NCI-H526 (cell line): ENCODE results near the gene AKAP12.

ENCODE experiments used
- DNase-seq, 2 experiments: peaks; one replicate each; lab custom pipeline; 2025; lab: John Stamatoyannopoulos, UW

AKAP12 gene, protein sequence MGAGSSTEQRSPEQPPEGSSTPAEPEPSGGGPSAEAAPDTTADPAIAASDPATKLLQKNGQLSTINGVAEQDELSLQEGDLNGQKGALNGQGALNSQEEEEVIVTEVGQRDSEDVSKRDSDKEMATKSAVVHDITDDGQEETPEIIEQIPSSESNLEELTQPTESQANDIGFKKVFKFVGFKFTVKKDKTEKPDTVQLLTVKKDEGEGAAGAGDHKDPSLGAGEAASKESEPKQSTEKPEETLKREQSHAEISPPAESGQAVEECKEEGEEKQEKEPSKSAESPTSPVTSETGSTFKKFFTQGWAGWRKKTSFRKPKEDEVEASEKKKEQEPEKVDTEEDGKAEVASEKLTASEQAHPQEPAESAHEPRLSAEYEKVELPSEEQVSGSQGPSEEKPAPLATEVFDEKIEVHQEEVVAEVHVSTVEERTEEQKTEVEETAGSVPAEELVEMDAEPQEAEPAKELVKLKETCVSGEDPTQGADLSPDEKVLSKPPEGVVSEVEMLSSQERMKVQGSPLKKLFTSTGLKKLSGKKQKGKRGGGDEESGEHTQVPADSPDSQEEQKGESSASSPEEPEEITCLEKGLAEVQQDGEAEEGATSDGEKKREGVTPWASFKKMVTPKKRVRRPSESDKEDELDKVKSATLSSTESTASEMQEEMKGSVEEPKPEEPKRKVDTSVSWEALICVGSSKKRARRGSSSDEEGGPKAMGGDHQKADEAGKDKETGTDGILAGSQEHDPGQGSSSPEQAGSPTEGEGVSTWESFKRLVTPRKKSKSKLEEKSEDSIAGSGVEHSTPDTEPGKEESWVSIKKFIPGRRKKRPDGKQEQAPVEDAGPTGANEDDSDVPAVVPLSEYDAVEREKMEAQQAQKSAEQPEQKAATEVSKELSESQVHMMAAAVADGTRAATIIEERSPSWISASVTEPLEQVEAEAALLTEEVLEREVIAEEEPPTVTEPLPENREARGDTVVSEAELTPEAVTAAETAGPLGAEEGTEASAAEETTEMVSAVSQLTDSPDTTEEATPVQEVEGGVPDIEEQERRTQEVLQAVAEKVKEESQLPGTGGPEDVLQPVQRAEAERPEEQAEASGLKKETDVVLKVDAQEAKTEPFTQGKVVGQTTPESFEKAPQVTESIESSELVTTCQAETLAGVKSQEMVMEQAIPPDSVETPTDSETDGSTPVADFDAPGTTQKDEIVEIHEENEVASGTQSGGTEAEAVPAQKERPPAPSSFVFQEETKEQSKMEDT (N-terminal part only)

GRCh38 chr6:151239603-151240035 is at the start of gene AKAP12:
Gene AKAP12 (plus strand): TSS chr6:151239967. CDS start chr6:151240563, 596 bp downstream.
- DNase-seq: no peak

DNA sequence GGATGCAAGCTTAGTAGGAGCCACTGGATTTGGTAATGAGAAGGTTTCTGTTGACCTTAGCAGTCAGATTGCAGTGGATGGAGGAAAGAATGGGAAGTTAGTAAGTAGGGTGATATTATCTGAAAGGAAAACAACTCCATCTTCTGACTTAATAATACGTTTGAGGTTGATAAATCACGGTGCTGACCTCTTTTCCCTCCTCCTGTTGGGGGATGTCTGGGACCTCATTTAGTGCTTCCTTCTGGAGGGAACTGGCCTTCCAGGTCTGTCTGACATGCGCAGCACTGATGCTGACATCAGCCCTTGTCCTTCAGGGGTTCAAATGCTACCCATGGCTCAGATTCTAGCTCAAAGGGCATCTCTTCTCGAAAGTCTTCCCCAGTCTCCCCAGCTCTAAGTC is 48.2 kb upstream of the AKAP12 start:
- DNase-seq: no peak

DNA sequence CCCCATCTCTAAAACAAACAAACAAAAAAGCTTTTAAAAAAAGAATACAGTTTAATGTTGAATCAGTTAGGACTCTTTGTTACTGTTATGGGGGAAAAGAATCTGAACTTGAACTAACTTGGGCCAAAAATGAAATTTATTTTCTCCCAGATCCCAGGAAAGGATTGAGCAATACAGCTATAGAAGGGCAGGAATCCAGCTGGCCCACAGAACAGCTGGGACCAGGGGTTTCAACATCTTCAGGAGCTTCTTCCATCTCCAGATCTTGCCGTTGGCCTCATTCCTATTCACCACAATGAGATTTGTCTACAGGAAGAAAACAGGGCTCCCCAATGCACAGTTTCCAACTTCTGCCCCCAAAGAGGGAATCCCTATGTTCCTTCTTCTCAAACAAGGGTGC is 43.2 kb upstream of the AKAP12 start:
- no peak for DNase-seq

GRCh38 chr6:151197556-151197955 is 42.2 kb upstream of the AKAP12 start:
- no peak for DNase-seq

DNA sequence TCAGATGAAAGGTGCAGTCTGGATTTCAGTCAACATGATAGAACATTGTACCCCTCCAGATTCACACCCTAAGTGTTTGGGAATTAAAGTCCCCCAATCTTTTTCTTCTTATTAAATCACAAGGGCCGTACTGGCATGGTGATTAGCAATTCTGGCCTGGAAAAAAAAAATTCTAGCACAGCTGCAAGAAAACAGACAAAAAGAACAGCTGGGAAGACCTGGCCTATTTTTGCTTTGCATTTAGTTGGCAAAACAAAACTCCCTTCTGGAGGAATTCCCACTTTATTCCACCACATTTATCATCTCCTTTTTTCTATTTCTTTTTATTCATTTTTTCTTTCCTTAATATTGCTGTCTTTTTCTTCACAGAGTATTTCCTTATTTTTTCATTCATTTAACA is 39.8 kb upstream of the AKAP12 start:
- DNase-seq: no peak

- DNase-seq: no peak
These were observed 33.8 kb upstream of the AKAP12 start for GRCh38 chr6:151205721-151206600.

DNA sequence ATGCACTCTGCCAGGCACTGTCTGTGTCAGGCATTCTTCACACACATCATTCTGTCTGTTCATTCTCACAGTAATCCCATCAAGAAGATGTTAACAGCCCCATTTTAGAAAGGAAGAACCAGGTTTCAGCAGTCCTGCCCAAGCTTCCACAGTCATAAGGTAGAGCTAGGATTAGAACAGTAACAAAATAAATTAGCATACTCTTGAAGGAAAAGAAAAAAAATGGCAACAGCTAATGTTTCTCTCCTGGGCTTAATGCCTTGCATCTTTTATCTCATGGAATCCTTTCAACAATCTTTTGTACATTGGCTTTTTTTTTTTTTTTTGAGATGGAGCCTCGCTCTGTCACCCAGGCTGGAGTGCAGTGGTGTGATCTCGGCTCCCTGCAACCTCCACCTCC is 32.1 kb upstream of the AKAP12 start:
- no peak for DNase-seq

GRCh38 chr6:151209071-151209831 is 30.5 kb upstream of the AKAP12 start:
- DNase-seq: no peak

DNA sequence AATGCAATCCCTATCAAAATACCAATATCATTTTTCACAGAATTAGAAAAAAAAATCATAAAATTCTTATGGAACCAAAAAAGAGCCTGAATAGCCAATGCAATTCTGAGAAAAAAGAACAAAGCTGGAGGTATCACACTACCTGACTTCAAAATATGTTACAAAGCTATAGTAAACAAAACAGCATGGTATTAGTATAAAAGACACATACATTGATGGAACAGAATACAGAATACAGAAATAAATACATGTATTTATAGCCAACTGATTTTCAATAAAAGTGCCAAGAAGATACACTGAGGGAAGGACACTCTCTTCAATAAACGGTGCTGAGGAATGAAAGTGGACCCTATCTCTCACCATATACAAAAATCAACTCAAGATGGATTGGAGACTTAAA is 28.7 kb upstream of the AKAP12 start:
- DNase-seq: no peak

DNA sequence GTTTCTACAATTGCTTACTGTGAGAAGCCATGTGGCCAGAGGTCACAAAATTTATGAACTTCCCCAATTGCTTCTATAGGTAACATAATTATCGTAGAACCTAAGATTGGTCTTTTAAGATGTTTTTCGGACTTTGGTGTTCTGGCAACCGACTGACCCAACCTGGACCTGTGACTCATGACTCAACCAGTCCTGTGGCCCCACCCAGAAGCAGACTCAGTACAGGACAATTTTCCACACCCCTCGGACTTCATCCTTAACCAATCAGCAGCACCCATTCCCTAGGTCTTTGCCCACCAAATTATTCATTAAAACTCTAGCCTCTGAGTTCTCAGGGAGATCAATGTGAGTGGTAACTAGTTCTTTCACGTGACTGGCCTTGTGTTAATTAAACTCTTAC is 26.4 kb upstream of the AKAP12 start:
- DNase-seq: no peak

GRCh38 chr6:151215999-151216398 is 23.8 kb upstream of the AKAP12 start:
- peak; percentile 31 to 63 for DNase-seq

DNA sequence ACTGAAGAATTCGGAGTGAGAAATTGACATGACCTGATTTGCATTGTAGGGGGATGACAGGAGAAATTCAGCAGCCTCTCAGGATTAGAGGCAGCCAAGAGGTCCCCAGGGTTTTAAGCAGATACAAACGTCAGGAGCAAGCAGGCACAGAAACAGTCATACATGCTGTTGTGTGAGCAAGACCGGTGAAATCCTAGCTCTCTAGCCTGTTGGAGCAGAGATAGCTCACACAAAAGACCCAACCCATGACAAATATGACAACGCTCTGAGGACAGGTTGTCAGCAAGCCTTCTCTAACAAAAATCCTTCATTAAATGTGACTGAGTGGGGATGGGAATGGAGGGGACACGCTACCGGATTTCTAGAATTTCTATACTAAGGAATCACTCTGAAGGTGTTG is 23.0 kb upstream of the AKAP12 start:
- DNase-seq: peak in 1 of 2 experiments; percentile 33

DNA sequence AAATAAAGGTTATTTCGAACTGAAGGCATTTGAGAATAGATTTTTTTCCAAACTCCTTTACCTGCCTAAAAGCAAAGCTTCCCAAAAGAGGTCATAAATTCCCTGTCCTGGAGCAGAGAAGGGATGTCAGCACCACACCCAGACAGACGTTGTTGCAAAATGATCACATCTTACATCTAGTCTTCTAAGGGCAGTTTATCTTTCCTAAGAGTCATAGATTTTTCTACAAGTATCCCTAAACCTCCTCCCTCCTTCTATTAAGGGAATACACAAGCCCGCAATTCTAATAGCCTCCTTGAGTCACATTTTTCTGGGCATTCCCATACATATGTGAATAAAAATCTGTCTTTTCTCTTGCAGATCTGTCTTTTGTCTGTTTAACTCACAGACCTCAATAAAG is 20.6 kb upstream of the AKAP12 start:
- no peak for DNase-seq

GRCh38 chr6:151224076-151224475 is 15.7 kb upstream of the AKAP12 start:
- DNase-seq: no peak

DNA sequence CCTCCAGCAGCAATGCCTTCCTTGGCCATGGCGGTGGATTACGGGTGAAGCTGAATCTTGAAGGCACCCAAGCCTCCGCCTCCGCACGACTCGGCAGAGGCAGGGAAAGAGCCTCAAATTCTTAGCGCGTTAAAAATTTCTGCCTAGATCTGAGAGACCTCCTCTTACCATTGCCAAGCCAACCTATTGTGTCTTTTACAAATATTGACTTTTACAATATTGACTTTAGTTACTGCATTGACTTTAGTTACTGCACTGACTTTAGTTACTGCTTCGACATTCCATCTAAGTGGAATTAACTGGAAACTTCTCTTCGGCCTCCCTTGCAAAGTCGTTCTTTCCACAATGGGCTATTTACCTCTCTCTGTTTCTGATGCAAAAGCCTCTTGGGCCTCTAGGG is 13.8 kb upstream of the AKAP12 start:
- no peak for DNase-seq

DNA sequence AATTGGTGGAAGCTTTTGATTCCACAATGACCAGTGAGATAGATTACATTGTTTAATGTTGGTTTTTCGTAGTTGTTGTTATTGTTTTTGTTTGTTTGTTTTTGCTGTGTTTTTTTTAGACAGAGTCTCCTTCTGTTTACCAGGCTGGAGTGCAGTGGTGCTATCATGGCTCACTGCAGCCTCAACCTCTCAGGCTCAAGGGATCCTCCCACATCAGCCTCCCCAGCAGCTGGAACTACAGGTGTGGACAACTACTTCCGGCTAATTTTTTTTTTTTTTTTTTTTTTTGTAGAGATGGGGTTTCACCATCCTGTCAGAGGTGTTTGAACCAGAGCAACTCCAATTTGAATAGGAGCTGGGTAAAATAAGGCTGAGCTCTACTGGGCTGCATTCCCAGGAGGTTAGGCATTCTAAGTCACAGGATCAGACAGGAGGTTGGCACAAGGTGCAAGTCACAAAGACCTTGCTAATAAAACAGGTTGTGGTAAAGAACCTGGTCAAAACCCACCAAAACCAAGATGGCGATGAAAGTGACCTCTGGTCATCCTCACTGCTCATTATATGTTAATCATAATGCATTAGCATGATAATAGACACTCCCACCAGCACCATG is 10.9 kb upstream of the AKAP12 start:
- DNase-seq: no peak

DNA sequence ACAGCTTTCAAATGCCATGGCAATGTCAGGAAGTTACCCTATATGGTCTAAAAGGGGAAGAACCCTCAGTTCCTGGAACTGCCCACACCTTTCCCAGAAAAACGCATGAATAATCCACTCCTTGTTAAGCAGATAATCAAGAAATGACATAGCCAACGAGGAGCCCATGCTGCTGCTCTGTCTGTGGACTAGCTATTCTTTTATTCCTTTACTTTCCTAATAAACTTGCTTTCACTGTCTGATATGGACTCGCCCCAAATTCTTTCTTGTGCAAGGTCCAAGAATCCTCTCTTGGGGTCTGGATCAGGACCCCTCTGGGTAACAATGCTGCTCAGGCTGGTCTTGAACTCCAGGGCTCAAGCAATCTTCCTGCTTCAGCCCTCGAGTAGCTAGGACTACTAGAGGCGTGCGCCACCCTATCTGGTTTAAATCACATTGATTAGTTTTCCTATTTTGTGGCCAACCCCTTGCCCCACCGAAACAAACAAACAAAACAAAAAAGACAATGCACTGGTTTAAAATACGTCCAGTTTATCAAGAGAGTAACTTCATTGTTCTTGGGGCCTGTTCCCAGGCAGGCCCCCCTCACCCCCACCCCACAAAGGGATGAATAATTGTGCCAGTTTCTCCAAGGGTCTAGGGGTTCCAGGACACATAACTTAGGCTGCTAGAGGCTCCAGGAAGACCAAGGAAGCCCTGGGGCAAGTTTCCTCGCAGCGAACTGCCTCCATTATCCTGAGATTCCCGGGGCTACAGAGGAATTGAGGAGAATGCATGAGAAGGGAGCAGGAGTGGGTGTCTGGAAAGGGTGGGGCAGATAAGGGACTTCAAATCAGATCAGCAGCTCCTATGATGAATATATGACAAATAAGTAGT is 10.1 kb upstream of the AKAP12 start:
- no peak for DNase-seq

DNA sequence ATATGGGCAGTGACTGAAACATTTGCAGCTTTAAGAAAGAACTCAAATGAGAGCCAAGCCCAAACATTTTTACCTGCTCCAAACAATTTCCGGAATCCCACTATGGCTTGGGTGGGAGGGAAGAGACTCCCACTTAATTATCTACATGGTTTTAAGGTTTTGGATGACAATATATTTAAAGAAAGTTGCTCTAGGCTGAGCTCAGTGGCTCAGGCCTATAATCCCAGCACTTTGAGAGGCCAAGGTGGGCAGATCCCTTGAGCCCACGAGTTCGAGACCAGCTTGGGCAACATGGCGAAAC is 9.5 kb upstream of the AKAP12 start:
- no peak for DNase-seq

DNA sequence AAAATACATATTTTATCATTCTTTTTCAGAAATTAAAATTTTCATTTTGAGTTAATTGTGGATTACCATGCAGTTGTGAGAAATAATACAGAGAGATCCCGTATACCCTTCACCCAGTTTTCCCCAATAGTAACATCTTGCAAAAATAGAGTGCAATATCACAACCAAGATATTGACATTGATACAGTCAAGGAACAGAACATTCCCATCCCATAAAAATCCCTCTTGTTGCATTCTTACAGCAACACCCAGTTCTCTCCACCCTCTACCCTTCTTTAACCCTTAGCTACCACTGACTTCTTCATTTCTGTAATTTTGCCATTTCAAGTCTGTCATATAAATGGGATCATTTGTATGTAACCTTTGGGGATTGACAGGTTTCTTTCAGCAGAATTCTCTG is 6.9 kb upstream of the AKAP12 start:
- DNase-seq: no peak
